Medulla oblongata (tissue), 1 donor: ENCODE measurements around the gene CCM2.

ENCODE experiments used
- DNase-seq: peaks from one replicate; pipeline ENCODE4 v3.0.0-alpha.2; 2015; ENCODE audit errors: extremely low spot score

CCM2 gene

GRCh38 chr7:44969049-44969700 is 30.8 kb upstream of the CCM2 start:
- DNase-seq, result no peak

DNA sequence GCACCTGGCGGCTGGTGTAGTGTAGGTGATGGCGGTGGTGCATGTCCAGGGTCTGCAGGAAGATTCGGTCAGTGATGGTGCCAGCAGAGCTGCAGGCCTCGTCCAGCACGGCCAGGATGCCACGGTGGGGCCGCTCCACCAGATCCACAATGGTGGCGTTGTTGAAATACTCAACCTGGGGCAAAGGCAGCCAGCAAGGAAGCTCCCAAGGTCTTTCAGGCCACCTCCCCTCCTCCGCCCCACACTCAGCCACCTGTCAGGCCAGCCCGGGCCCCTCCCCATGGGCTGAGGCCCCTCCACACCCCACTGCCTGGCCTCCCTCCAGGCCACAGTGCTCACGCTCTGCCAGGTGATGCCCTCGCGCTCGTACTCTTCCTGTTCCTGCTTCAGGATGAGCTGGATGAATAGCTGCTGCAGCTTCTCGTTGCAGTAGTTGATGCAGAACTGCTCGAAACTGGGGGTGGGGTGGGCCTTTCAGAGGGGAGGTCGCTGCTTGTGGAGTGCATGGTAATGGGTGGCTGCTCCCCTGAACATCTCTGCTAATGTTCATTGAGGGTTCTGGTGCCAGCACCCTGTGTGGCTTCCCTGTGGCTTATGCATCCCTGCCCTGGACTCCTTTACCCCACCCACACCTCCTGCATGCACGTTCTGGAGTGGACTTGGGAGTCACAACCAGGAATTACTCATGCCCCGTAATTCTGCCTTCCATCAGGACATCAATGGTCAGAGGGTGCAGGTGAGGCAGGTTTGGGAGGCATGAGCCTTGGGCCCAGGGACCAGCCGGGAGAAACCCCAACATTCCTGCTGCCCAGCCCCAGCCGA is 30.1 kb upstream of the CCM2 start:
- no peak for DNase-seq

DNA sequence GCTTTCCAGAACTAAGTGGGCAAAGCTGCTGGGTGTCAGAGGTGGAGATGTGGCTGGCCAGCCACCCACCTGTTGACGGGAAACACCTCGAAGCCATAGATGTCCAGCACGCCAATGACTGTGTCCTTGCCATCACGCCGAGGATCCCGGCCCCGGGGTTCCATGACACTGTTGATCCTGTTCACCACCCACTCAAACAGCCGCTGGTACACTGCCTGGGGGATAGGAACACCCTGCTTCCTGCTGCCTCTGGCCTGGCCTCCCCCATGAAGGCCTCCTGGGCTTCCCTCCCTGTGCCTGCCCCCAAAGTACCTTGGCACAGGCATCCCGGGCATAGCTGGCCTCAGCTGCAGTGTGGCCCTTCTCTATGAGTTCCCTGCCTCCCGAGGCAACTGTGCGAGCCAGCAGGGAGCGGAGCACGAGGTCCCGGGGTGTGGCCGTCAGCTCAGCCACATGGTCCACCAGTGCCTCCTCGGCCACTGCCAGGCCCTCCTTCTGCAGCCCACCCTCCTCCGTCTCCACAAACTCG is 29.4 kb upstream of the CCM2 start:
- DNase-seq, result no peak

DNA sequence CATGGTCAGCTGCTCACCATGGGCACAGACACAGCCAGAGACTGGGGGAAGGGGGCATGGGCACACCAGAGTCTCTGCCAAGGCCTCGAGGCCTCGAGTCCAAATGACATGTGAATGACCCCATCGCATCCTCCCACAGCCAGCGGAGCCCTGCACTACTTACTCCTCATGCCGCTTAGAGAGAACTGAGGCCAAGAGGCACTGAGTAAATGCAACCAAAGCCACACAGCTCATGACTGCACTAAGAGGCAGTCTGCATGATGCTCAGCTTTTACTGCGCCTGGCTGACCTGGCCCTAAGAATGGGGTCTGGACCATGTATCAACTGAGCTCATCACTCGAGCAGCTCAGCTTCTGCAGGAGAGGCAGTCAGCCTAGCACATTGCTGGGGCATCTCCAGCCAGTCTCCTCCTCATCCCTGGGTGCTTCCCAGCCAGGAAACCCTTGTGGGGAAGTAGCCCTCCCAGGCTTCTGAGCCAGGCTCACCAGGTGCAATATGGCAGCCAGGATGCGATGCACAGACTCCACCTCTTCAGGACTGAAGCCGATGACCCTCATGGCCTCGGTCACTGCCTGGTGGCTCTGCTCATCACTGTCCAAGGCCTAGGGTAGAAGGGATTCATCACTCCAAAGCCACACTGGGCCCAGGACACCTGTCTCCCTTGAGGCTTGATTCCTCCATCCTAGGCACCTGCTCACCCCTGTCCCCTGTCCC is 28.7 kb upstream of the CCM2 start:
- DNase-seq, result no peak

DNA sequence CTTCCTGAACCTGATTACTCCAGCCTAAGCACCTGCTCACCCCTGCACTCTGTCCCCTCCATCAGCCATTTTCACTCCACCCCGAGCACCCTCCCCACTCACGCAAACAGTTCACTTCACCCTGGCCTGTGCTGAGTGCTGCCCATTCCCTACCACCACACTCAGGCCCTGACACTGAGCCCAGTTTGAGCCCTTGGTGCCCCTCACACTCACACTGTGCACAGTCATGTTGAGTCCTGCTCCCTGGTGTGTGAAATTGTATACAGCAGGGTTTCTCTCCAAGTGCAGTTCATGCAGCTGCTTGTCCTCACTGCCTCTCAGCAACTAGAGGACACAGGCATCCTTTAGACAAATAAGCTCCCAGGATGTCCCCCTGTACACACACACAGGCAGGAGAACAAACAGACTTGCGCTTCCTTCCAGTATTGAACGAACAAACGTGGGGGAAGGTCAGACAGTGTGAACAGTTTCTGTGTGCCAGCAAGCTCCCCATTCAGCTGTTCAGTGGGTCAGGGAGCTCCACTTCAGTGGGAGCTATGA is 28.0 kb upstream of the CCM2 start:
- no peak for DNase-seq

DNA sequence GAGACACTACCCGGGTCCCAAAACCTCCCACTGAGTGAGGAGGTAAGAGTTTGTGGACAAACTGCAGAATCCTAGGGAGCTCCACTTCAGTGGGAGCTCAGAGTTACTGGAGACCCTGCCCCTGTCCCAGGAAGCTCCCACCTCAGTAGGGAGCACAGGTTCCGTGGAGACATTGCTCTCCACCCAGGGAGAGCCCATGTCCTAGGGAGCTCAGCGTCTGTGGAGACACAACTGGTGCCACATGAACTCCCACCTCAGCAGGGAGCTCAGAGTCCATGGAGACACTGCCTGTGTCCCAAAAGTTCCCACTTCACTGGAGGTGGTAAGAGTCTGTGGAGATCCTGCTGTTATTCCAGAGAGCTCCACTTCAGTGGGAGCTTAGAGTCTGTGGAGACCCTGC is 27.4 kb upstream of the CCM2 start:
- DNase-seq, result no peak

- DNase-seq, result no peak
These were observed 26.2 kb upstream of the CCM2 start for GRCh38 chr7:44973610-44974401.

DNA sequence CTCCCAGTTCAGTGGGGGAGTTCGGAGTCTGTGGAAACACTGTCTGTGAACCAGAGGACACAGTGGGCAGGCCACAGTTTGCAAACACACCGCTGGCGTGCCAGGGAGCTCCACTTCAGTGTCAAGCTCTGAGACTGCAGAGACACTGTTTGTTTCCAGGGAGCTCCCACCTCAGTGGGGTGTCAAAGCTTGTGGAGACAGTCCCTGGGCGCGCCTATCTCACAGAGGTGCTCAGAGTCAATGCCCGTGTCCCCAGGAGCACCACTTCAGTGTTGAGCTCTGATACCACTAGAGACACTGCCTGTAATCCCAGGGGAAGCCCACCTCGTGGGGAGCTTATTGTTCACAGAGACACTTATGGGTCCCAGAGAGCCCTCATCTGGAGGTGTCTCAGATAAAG is 25.5 kb upstream of the CCM2 start:
- DNase-seq, result no peak

- DNase-seq, result no peak
These were observed 24.5 kb upstream of the CCM2 start for GRCh38 chr7:44975331-44976039.

- no peak for DNase-seq
These were observed 23.8 kb upstream of the CCM2 start for GRCh38 chr7:44976040-44976745.

DNA sequence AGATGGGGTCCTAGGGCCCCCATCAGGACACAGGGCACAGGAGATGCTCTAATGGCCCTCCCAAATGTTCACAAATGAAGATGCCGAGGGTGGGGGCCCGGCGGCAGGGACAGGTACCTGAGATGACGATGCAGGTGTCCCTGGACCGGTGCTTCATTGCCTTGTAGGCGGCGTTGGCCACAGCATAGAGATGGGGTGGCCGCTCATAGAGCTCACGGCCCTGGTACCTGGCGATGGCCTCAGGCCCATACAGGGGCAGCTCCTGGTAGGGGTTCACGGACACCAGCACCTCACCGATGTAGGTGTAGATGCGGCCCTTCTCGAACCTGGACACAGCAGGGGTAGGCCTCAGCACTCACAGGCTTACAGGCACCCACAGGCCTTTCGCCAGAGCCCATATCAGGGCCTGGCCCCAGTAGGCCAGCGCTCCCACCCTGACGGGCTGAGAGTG is 23.2 kb upstream of the CCM2 start:
- no peak for DNase-seq

- DNase-seq, result no peak
These were observed 22.6 kb upstream of the CCM2 start for GRCh38 chr7:44977304-44977958.

GRCh38 chr7:44977959-44978335 is 22.1 kb upstream of the CCM2 start:
- no peak for DNase-seq

DNA sequence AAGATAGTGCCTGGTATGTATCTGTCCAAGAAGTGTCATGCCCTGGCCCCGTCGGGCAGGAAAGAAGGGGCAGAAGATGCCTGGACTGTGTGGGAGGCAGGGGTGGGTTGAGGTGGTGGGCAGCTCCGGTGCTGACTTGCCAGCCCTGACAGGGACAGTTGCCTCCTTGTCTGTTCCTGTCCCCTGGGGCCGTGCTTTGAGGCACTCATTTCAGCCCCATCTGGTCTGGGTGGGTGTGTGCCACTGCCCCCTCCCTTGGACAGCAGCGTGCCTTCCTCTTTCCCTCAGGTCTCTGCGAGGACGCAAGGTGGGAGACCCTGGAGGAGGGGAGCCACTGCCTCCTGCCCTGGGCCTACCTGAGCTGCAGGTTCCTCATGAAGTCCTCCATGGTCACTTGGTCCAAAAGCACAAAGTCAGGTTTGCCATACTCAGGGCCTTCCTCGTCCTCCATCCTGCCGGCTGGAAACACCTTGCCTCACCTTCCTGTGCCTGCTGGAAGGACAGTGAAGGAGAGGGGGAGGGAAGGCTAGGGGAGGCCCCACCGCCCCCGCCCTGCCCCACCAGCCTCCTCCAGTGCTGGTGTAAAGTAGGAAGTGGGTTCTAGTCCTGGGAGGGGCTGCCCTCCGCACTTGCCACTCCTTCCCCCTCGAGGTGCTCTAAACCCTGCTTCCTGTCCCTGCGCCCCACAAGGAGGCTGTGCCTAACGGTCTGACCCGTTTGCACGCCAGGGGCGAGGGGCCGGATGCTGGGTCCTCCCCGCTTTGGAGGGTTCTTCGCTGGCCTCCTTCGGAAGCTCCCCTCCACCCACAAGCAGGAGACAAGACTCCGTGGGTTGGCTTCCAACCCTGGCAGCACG is 21.3 kb upstream of the CCM2 start, which contains the start of gene MYO1G:
Gene MYO1G (minus strand): TSS at position 505 of the 856 bp plus-strand sequence. CDS start 54 bp downstream, at position 451.
- DNase-seq, result no peak

DNA sequence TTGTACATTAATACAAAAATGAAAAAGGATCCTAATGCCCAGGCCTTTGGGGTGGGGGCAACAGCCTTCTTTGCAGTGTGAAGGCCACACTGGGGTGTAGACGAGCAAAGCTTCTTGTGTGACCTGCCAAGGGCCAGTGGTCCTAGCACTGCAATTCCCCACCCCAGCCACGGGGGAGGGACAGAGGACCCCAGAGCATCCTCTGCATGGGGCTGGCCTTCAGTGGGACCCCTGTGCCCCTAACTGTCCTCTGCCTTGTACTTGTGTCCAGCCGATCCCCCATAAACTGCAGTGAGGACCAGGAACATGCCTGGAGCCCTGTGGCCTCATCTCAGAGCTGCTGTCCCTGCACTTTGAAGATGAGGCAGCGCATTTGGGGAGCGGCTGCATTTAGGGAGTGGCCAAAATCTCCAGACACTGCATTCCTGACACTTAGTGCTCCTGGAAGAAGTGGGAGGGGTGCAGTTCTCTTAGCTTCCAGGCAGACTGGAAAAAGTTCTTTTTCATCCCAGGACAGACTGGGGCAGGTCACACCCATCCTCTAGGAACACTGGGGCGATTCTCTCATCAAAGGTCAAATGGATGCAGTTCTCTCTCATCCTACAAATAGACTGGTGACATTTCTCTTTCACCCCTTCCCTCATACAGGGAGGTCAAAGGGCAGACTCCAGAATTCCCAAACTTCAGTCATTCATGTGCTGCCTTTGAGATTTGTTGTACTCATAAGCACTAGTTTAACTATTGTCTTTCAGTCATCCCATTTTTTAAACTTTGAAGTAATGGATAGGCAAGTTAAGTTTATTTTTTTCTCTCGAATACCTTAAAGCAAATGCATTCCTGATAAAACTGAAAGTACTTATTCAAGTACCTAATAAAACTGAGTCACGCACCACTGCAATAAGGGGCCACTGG is 20.3 kb upstream of the CCM2 start:
- DNase-seq, result no peak

DNA sequence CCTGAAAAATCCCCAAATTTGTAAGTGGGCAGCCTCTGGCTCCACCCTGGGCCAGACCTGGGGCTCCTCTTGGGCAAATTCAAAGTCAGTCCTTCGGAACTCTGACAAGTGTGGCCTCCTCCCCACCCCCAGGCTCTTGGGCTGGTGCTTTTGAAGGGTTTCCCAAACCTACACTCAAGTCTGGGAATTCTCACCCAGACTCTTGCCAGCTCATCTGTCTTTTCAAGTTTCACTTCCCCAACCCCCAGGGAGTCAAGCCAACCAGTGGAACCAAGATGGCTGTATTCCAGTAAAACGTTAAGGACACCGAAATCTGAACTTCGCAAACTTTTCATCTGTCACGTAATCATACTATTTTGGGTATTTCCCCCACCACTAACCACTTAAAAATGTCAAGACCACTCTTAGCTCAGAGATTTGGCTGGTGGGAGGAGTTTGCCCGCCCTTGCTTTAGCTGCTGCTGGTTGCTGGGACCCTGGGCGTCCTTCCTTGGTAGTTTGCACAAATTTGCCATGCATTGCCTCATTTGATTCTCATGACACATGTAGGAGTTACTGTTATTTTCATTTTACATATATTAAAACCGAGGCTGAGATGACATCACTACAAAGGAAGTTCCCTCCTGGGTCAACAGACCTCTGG is 19.5 kb upstream of the CCM2 start:
- DNase-seq, result peak; percentile 63
